GM12872 (cell line): ENCODE measurements around the gene FARS2.

ENCODE experiments used
- TF ChIP-seq, protein P1 (sequence below): IDR thresholded peaks from 3 replicates; pipeline ENCODE4 v1.5.1; 2011; ENCODE audit warnings: low read depth, mild to moderate bottlenecking, low read length, moderate library complexity; ENCODE audit not compliant: insufficient read depth

Gene FARS2

GRCh38 chr6:5287205-5287965, 26.1 kb downstream of the FARS2 start:
- TF ChIP-seq, protein P1, sequence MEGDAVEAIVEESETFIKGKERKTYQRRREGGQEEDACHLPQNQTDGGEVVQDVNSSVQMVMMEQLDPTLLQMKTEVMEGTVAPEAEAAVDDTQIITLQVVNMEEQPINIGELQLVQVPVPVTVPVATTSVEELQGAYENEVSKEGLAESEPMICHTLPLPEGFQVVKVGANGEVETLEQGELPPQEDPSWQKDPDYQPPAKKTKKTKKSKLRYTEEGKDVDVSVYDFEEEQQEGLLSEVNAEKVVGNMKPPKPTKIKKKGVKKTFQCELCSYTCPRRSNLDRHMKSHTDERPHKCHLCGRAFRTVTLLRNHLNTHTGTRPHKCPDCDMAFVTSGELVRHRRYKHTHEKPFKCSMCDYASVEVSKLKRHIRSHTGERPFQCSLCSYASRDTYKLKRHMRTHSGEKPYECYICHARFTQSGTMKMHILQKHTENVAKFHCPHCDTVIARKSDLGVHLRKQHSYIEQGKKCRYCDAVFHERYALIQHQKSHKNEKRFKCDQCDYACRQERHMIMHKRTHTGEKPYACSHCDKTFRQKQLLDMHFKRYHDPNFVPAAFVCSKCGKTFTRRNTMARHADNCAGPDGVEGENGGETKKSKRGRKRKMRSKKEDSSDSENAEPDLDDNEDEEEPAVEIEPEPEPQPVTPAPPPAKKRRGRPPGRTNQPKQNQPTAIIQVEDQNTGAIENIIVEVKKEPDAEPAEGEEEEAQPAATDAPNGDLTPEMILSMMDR, result no peak

DNA sequence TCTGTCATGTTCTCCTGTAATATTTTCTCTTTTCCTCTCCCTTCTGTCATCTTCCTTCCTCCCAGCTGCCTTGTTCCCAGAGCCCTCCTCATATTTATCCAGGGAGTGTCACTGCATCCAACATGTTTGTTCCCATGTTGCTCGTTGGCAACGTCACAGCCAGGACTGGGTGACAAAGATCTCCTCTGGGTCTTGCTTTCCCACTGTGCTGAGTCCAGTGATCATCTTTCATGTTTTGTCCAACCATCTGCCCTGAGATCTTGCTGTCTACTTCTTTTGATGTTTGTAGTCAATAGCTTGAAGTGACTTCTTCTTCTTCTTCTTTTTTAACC, 26.6 kb downstream of the FARS2 start:
- TF ChIP-seq, protein P1, result no peak

DNA sequence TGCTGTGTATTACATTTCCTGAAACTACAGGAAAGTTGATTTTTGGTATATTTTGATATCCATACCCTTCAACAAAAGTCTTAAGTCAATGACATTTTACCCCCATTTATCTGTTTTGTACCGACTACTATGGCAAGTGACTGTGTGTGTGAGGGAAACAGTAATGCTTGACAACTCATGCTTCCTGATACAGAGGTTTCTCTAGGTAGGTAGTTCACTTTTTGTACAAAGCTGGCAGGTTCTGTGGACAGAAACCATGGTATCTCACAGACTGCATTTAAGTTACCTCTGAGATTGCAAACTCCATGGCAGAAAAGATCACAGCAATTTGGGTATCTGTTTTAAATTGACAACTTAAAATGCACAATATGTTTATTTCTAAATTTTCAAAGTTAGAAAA, 28.8 kb downstream of the FARS2 start:
- TF ChIP-seq, protein P1, result no peak

DNA sequence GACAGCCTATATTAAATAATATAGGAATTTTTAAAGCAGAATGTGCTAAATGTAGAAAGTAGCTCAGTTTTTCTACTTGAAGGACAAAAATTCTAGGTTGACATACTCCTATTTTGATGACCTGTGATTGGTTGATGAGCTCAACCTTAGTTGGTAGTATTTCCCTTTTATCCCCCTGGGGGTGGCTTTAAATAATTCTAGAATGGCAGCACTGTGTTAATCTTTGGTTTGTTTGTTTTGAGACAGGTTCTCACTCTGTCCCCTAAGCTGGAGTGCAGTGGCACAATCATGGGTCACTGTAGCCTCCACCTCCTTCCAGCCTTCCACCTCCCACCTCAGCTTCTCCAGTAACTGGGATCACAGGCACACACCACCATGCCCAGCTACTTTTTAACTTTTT, 29.2 kb downstream of the FARS2 start:
- TF ChIP-seq, protein P1, result no peak

DNA sequence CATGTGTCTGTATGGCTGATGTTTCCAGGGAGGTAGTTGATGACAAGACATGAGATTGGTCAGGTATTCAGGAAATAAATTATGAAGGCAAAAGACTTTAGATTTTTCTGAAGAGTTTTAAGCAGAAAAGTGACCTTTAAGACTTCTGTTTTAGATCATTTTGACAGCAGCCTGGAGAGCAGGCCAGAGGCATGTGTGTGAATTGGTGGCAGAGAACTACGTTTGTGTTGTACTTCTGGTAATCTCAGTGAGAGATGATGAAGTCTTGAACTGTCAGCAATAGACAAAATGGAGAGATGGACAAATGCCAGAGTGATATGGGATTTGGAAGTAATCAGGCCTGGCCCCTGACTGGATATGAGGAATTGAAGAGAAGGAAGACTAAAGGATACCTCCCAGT, 30.8 kb downstream of the FARS2 start:
- TF ChIP-seq, protein P1, result no peak

DNA sequence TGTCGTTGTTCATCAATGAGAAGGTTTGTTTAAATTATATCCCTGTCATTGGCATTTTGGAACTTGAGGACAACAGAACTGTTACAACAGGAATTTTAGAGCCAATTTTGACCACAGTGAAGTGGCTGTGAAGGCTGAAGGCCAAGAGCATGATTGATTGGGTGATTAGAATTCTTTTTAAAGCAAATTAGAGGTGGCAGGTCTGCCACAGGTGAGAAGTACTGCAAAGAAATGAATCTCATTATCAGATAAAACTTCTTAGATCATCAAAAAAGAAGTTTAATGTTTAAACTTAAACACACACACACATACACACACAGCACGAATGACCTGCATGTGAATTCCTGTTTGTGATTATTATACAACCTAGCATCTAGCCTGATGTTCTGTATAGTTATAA, 32.4 kb downstream of the FARS2 start:
- TF ChIP-seq, protein P1, result no peak

DNA sequence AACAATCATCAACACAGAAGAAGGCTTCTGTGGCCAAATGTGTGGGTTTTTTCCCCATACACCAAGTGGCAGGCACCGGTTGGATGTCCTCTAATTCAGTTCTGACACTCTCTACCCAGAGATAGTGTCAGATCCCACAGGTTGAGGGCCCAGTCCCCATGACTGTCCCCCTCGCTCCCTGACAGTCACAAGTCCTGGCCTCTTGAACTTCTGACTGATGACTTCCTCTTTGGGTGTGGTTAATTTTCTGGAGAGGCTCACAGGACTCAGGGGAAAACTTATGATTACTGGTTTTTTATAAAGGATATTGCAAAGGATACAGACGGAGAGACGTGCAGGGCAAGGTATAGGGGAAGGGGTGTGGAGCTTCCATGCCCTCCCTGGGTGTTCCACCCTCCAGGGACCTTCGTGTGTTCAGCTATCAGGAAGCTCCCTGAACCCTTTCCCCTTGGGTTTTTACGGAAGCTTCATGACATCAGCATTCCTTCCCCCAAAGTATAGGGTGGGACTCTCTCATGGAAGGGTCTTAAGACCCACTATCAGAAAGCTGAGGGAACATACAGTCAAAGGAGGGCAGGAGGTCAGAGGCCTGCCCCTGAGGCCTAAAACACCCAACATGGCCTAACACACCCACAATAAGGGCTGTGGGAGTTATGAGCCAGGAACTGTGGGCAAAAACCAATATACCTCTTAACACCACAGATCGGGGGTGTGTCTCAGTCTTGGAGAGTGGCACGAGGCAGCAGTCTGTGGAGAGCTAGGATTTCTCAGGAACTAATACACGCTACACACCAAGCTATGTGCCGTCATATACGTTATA, 33.3 kb downstream of the FARS2 start:
- TF ChIP-seq, protein P1, result no peak
